H1 (cell line): ENCODE results near the gene ZDHHC20. TPM values are rescaled to one million over a fixed set of nuclear protein-coding genes. Genes with fewer than 3 reads are reported as not detected.
A peak's percentile ranks its signal among the peaks of the same experiment; 100 is the strongest.

Experiments used
- CTCF ChIA-PET: fragments of 300-600 bp; sonication (Branson Sonifier 250); formaldehyde crosslinking; loops from one replicate; lab custom pipeline; 2021; ENCODE audit not compliant: partially characterized antibody; lab: Charles Lee
- POLR2A ChIA-PET: fragments of 300-600 bp; sonication (Branson Sonifier 250); formaldehyde crosslinking; loops from one replicate; lab custom pipeline; 2021; ENCODE audit warnings: inconsistent platforms; ENCODE audit not compliant: partially characterized antibody; lab: Charles Lee
- DNase-seq, 2 experiments: peaks; one replicate each; pipeline versions ENCODE4 v3.0.0 to v3.0.0-alpha.2; 2010 to 2022; ENCODE audit warnings: low spot score in 2 of 2, low read depth in 1 of 2, mixed read lengths in 1 of 2
- FAIRE-seq: peaks from 2 replicates; lab custom pipeline; 2011; peaks lifted over from hg19 to GRCh38; lab: Jason Lieb, UNC
- H2AFZ ChIP-seq: 2 replicates; pipeline ENCODE4 v1.8.1; 2012; ENCODE audit warnings: low read length, inconsistent platforms
- H2AK5ac ChIP-seq: 2 replicates; pipeline ENCODE4 v1.6.1; 2013; ENCODE audit warnings: low read depth, low read length
- H2BK120ac ChIP-seq: replicated peaks from 2 replicates; pipeline ENCODE3; 2013; ENCODE audit warnings: low read depth, low read length, inconsistent platforms
- H2BK12ac ChIP-seq: 2 replicates; pipeline ENCODE4 v1.6.1; 2013; ENCODE audit warnings: low read depth, low read length
- H2BK15ac ChIP-seq: 2 replicates; pipeline ENCODE4 v1.6.1; 2013; ENCODE audit warnings: low read length
- H2BK20ac ChIP-seq: 2 replicates; pipeline ENCODE4 v1.6.1; 2013; ENCODE audit warnings: low read length
- H2BK5ac ChIP-seq: 2 replicates; pipeline ENCODE4 v1.6.1; 2013; ENCODE audit warnings: low read depth, low read length
- H3K14ac ChIP-seq: 2 replicates; pipeline ENCODE4 v1.6.1; 2013; ENCODE audit warnings: inconsistent platforms; ENCODE audit not compliant: insufficient read length
- H3K18ac ChIP-seq: 2 replicates; pipeline ENCODE4 v1.6.1; 2013; ENCODE audit warnings: low read length; ENCODE audit errors: extremely low read depth
- H3K23ac ChIP-seq: 2 replicates; pipeline ENCODE4 v1.6.1; 2013; ENCODE audit warnings: inconsistent platforms; ENCODE audit not compliant: insufficient read length
- H3K23me2 ChIP-seq: 2 replicates; pipeline ENCODE4 v1.6.1; 2013; ENCODE audit warnings: low read depth, low read length
- H3K27ac ChIP-seq: 2 replicates; pipeline ENCODE4 v1.6.1; 2011; ENCODE audit warnings: low read depth, low read length, inconsistent platforms
- H3K27me3 ChIP-seq, 4 experiments: replicated peaks in 1 of 4; 1 replicate in 1 of 4; 2 replicates in 3 of 4; pipeline versions ENCODE4 v1.6.1 to v1.8.1; 2011 to 2013; ENCODE audit warnings: low read length in 3 of 4, mild to moderate bottlenecking in 3 of 4, inconsistent platforms in 2 of 4, mixed read lengths in 2 of 4, moderate library complexity in 1 of 4; ENCODE audit not compliant: control insufficient read depth in 3 of 4, insufficient read depth in 3 of 4; ENCODE audit errors: extremely low read depth in 1 of 4
- H3K36me3 ChIP-seq, 4 experiments: 2 replicates each; pipeline versions ENCODE4 v1.6.1 to v1.8.1; 2011 to 2013; ENCODE audit warnings: mild to moderate bottlenecking in 4 of 4, low read length in 3 of 4, moderate library complexity in 2 of 4, control low read depth in 1 of 4, inconsistent platforms in 1 of 4; ENCODE audit not compliant: insufficient read depth in 4 of 4, control insufficient read depth in 2 of 4
- H3K4ac ChIP-seq: replicated peaks from 2 replicates; pipeline ENCODE3; 2013; ENCODE audit warnings: low read length, low read depth, mixed read lengths, inconsistent platforms; ENCODE audit not compliant: insufficient read length
- H3K4me1 ChIP-seq, 4 experiments: replicated peaks in 1 of 4; 1 replicate in 1 of 4; 2 replicates in 3 of 4; pipeline versions ENCODE4 v1.6.1 to v1.8.1; 2011 to 2013; ENCODE audit warnings: low read length in 3 of 4, inconsistent platforms in 2 of 4, mixed read lengths in 1 of 4; ENCODE audit not compliant: insufficient read depth in 4 of 4, control insufficient read depth in 3 of 4
- H3K4me2 ChIP-seq, 2 experiments: 2 replicates each; pipeline versions ENCODE4 v1.6.1 to v1.8.1; 2011 to 2013; ENCODE audit warnings: low read depth in 2 of 2, low read length in 2 of 2, control low read depth in 1 of 2, inconsistent platforms in 1 of 2, mild to moderate bottlenecking in 1 of 2; ENCODE audit not compliant: insufficient read depth in 1 of 2
- H3K4me3 ChIP-seq, 4 experiments: fragments of 200-600, 300-600 bp in 1 of 4; sonication (generic), shearing (Covaris generic), sonication (Bioruptor Twin) in 1 of 4; 2 replicates each; pipeline versions ENCODE4 v1.5.1 to v1.8.1; 2011 to 2016; ENCODE audit warnings: low read length in 4 of 4, low read depth in 3 of 4, control low read depth in 2 of 4, inconsistent platforms in 2 of 4, mild to moderate bottlenecking in 2 of 4, mixed read lengths in 1 of 4, moderate library complexity in 1 of 4; ENCODE audit not compliant: insufficient read depth in 2 of 4; ENCODE audit errors: extremely low read depth in 1 of 4
- H3K56ac ChIP-seq: replicated peaks from 2 replicates; pipeline ENCODE3; 2013; ENCODE audit warnings: low read depth, mild to moderate bottlenecking, mixed read lengths, low read length, inconsistent platforms; ENCODE audit not compliant: insufficient read length
- H3K79me1 ChIP-seq: 2 replicates; pipeline ENCODE4 v1.6.1; 2013; ENCODE audit warnings: low read depth, low read length, control low read depth
- H3K79me2 ChIP-seq, 2 experiments: 2 replicates each; pipeline versions ENCODE4 v1.6.1 to v1.8.1; 2012 to 2013; ENCODE audit warnings: low read length in 2 of 2, mild to moderate bottlenecking in 2 of 2, inconsistent platforms in 1 of 2; ENCODE audit not compliant: insufficient read depth in 2 of 2, control insufficient read depth in 1 of 2
- H3K9ac ChIP-seq, 4 experiments: replicated peaks in 1 of 4; 1 replicate in 1 of 4; 2 replicates in 3 of 4; pipeline versions ENCODE4 v1.6.1 to v1.8.1; 2011 to 2013; ENCODE audit warnings: low read depth in 3 of 4, low read length in 3 of 4, control low read depth in 2 of 4, mild to moderate bottlenecking in 2 of 4, moderate library complexity in 2 of 4, inconsistent platforms in 1 of 4; ENCODE audit errors: extremely low read depth in 1 of 4
- H3K9me3 ChIP-seq, 2 experiments: 2 replicates each; pipeline versions ENCODE4 v1.6.1 to v1.8.1; 2012 to 2013; ENCODE audit warnings: mild to moderate bottlenecking in 2 of 2, moderate library complexity in 2 of 2, control low read depth in 1 of 2, inconsistent platforms in 1 of 2, low read depth in 1 of 2, low read length in 1 of 2, mixed read lengths in 1 of 2; ENCODE audit not compliant: insufficient read depth in 2 of 2
- H4K20me1 ChIP-seq, 2 experiments: replicated peaks in 1 of 2; 2 replicates each; pipeline versions ENCODE3 to v1.8.1; 2011 to 2013; ENCODE audit warnings: inconsistent platforms in 2 of 2, low read length in 2 of 2, mild to moderate bottlenecking in 1 of 2; ENCODE audit not compliant: insufficient read depth in 2 of 2, control insufficient read depth in 1 of 2
- H4K5ac ChIP-seq: 2 replicates; pipeline ENCODE4 v1.6.1; 2013; ENCODE audit warnings: low read length, low read depth, mixed read lengths, inconsistent platforms; ENCODE audit not compliant: insufficient read length
- H4K8ac ChIP-seq: 2 replicates; pipeline ENCODE4 v1.8.0; 2013; ENCODE audit warnings: mild to moderate bottlenecking, moderate library complexity, low read length, inconsistent platforms; ENCODE audit not compliant: insufficient read depth; ENCODE audit errors: extremely low read depth
- H4K91ac ChIP-seq: replicated peaks from 2 replicates; pipeline ENCODE3; 2013; ENCODE audit warnings: low read length, mixed read lengths, inconsistent platforms; ENCODE audit not compliant: insufficient read length
- FOSL1 ChIP-seq: IDR thresholded peaks from 2 replicates; pipeline ENCODE4 v1.6.1; 2011; ENCODE audit warnings: mild to moderate bottlenecking, low read depth, low read length, moderate library complexity; ENCODE audit not compliant: insufficient read depth
- HDAC2 ChIP-seq, 2 experiments: fragments of 300-600 bp in 1 of 2; sonication (generic) in 1 of 2; IDR thresholded peaks; 2 replicates each; pipeline ENCODE4 v1.6.1; 2011 to 2012; ENCODE audit warnings: low read depth in 2 of 2, low read length in 2 of 2, mild to moderate bottlenecking in 2 of 2, moderate library complexity in 2 of 2, borderline replicate concordance in 1 of 2, inconsistent platforms in 1 of 2
- NANOG ChIP-seq: IDR thresholded peaks from 2 replicates; pipeline ENCODE4 v1.6.1; 2011; ENCODE audit warnings: low read length, low read depth, mild to moderate bottlenecking, inconsistent platforms; ENCODE audit not compliant: insufficient read depth, poor library complexity, severe bottlenecking
- NRF1 ChIP-seq: IDR thresholded peaks from 2 replicates; pipeline ENCODE4 v1.6.1; 2011; ENCODE audit warnings: mild to moderate bottlenecking, low read depth, low read length, improper control_type of control experiment
- SIRT6 ChIP-seq: IDR thresholded peaks from one replicate; pipeline ENCODE4 v1.7.1; 2012; ENCODE audit warnings: low read length, inconsistent platforms
- ZNF274 ChIP-seq: IDR thresholded peaks from 2 replicates; pipeline ENCODE4 v1.7.0; 2012; ENCODE audit warnings: low read length, borderline replicate concordance; ENCODE audit errors: extremely low read depth
- WGBS, 2 experiments: shearing (Covaris generic) in 1 of 2; methylation state at CpG; one replicate each; pipeline versions ENCODE4 v1.1.6 to v1.1.7; 2013 to 2015; ENCODE audit warnings: low lambda C conversion rate in 2 of 2, mixed read lengths in 2 of 2, inconsistent platforms in 1 of 2, low coverage in 1 of 2, missing lambda C conversion rate in 1 of 2; ENCODE audit not compliant: insufficient replicate concordance in 2 of 2, insufficient coverage in 1 of 2, insufficient read length in 1 of 2; ENCODE audit errors: extremely low coverage in 1 of 2, missing lambda C conversion rate in 1 of 2; 5-methylcytosine and 5-hydroxymethylcytosine counted together
- polyA plus RNA-seq, 7 experiments: library from polyadenylated mRNA; depleted of rRNA in 3 of 7; stranded (reverse) in 5 of 7; unstranded in 2 of 7; fragments of >200 nt in 5 of 7; fragments of 200-250 nt in 2 of 7; gene quantifications; 1 replicate in 5 of 7; 2 replicates in 1 of 7; 4 replicates in 1 of 7; pipeline versions ENCODE4 v1.2.1 to v1.2.3, GENCODE V29; 2011 to 2013; ENCODE audit warnings: missing spikeins in 2 of 7, mixed read lengths in 2 of 7
- total RNA-seq: library from RNA; stranded (reverse); fragmentation: NEBNext Ultra II Directional; extraction: Animal tissue kit (Norgen Biotek cat#: 25700); gene quantifications from 2 replicates; pipeline ENCODE4 v1.2.1, GENCODE V29; 2021

The ZDHHC20 gene
- total and polyA plus RNA-seq, 2 of the 8 experiments (the other 6 are each of a cell fraction or from before 2014, with no cell fraction given) = 16.4 to 89.0 TPM

DNA sequence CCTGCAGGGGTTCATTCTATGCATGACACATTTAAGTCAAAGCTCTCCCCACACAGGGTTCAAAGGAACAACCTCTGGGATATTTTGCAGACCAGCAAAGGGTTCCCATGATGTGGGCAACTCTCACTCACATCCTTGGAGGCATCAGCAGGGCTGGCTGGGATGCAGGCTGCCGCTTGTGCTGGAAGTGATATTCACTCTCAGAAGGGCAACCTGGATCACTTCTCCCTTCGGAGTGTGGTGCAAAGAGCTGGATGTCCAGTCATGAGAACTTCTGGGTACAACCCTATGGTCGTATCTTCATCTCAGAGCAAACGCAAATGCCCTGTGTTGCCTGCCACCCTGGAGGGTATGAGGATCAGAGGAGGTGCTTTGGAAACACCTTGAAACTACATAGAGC, 98.6 kb downstream of the ZDHHC20 start:
- POLR2A ChIA-PET = interaction anchor here (1.6 kb wide), 1 partner anchor 33 kb away, joined by 5 read pairs; no protein-coding TSS in a partner anchor
- WGBS, 2 experiments = 93% methylated on average over 4 of the region's 4 CpGs; no CpG with 5 or more reads in 1 of the 2 experiments
- no peak overlapping the region for H2BK20ac ChIP-seq
- no peak overlapping the region for H2BK5ac ChIP-seq
- H3K9ac ChIP-seq = no peak overlapping the region
- H4K20me1 ChIP-seq = no peaks in the 10 kb centered on the region
- TF ChIP-seq NANOG = no peak
- no peak for TF ChIP-seq FOSL1
- no peak for TF ChIP-seq HDAC2 (IDR thresholded peaks at IDR 0.05; ENCODE audit: borderline replicate concordance in 1 of 2, low read depth in 2 of 2, low read length in 2 of 2)
- TF ChIP-seq SIRT6 = no peak
- no peak for TF ChIP-seq NRF1
- no peak for TF ChIP-seq ZNF274
- no peaks in the 10 kb centered on the region for H3K27me3 ChIP-seq
- no peak overlapping the region for H2AK5ac ChIP-seq
- H3K18ac ChIP-seq = no peak overlapping the region
- no peak overlapping the region for H4K8ac ChIP-seq
- FAIRE-seq (no peak), DNase-seq (peak in 1 of 2 experiments; percentile 24)
- no peak overlapping the region for H3K14ac ChIP-seq
- no peak overlapping the region for H2BK15ac ChIP-seq
- H3K4me3 ChIP-seq = no peak overlapping the region
- CTCF ChIA-PET = interaction anchor here (1.0 to 1.7 kb wide), 2 partner anchors 13 to 116 kb away, joined by 3 to 4 read pairs; no protein-coding TSS in a partner anchor
- no peaks in the 10 kb centered on the region for H3K23me2 ChIP-seq
- no peaks in the 10 kb centered on the region for H3K79me2 ChIP-seq
- H4K5ac ChIP-seq = no peak overlapping the region
- no peaks in the 10 kb centered on the region for H3K9me3 ChIP-seq
- no peak overlapping the region for H3K4ac ChIP-seq
- no peak overlapping the region for H3K4me2 ChIP-seq
- no peaks in the 10 kb centered on the region for H3K36me3 ChIP-seq
- no peak overlapping the region for H2AFZ ChIP-seq
- no peak overlapping the region for H2BK120ac ChIP-seq
- H3K56ac ChIP-seq = no peak overlapping the region
- peaks cover 0 to 2% (median 0%) of the 10 kb centered on the region in 4 experiments; a peak in 1 of 7 replicates for H3K4me1 ChIP-seq
- no peak overlapping the region for H2BK12ac ChIP-seq
- H4K91ac ChIP-seq = no peak overlapping the region
- no peak overlapping the region for H3K23ac ChIP-seq
- H3K79me1 ChIP-seq = no peaks in the 10 kb centered on the region
- no peak overlapping the region for H3K27ac ChIP-seq
